ENCODE results near the gene C5orf46.

DNA sequence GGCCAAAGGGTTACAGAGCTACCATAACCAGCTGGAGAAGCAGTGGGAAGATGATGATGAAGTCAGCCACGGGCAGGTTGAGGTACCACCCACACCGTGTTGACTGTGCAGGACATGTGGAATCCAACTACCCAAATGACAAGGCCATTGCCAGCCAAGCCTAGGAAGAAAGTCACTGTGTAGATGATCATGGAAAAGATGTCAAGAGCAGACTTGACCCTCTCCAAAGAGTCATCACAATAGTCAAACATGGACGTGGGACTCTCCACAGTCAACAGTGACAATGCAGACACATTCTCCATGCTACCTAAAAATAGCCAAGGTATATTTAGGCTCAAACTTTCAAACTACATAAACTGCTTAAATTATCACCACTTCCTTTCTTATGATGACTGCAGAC is 54.0 kb downstream of the C5orf46 start:
- no peak for TF ChIP-seq POLR2A (IDR thresholded peaks at IDR 0.05)
- TF ChIP-seq, protein P1, sequence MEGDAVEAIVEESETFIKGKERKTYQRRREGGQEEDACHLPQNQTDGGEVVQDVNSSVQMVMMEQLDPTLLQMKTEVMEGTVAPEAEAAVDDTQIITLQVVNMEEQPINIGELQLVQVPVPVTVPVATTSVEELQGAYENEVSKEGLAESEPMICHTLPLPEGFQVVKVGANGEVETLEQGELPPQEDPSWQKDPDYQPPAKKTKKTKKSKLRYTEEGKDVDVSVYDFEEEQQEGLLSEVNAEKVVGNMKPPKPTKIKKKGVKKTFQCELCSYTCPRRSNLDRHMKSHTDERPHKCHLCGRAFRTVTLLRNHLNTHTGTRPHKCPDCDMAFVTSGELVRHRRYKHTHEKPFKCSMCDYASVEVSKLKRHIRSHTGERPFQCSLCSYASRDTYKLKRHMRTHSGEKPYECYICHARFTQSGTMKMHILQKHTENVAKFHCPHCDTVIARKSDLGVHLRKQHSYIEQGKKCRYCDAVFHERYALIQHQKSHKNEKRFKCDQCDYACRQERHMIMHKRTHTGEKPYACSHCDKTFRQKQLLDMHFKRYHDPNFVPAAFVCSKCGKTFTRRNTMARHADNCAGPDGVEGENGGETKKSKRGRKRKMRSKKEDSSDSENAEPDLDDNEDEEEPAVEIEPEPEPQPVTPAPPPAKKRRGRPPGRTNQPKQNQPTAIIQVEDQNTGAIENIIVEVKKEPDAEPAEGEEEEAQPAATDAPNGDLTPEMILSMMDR (IDR thresholded peaks at IDR 0.05) = no peak

All from prostate gland (tissue), 2 donors.